Stimulated activated CD4-positive, alpha-beta T cell treated with anti-CD3 and anti-CD28 coated beads, Interleukin-12 subunit alpha, Interleukin-12 subunit beta, amount 100 ng/mL, for 4 hours (primary cell): ENCODE measurements around the gene AREL1.

Source experiments
- DNase-seq: peaks from one replicate; pipeline ENCODE4 v3.0.0-alpha.2; 2020

Gene AREL1

GRCh38 chr14:74658535-74659131 lies 54.2 kb downstream of the AREL1 start:
- DNase-seq = no peak

- DNase-seq = no peak
These were observed 55.9 kb downstream of the AREL1 start for GRCh38 chr14:74656964-74657363.

GRCh38 chr14:74655599-74656395 lies 57.1 kb downstream of the AREL1 start:
- no peak for DNase-seq

GRCh38 chr14:74654931-74655330 lies 57.9 kb downstream of the AREL1 start:
- no peak for DNase-seq

GRCh38 chr14:74653386-74654138 lies 59.3 kb downstream of the AREL1 start:
- DNase-seq = no peak

GRCh38 chr14:74652541-74652940 lies 60.3 kb downstream of the AREL1 start:
- no peak for DNase-seq

GRCh38 chr14:74650927-74651686 lies 61.8 kb downstream of the AREL1 start:
- DNase-seq = no peak

GRCh38 chr14:74649673-74650072 lies 63.2 kb downstream of the AREL1 start:
- DNase-seq = no peak

- no peak for DNase-seq
These were observed 63.7 kb downstream of the AREL1 start for GRCh38 chr14:74649167-74649566.

- DNase-seq = no peak
These were observed 64.3 kb downstream of the AREL1 start for GRCh38 chr14:74648601-74649000.

- no peak for DNase-seq
These were observed 65.0 kb downstream of the AREL1 start for GRCh38 chr14:74647678-74648461.

- no peak for DNase-seq
These were observed 65.7 kb downstream of the AREL1 start for GRCh38 chr14:74647061-74647677.

- no peak for DNase-seq
These were observed 67.0 kb downstream of the AREL1 start for GRCh38 chr14:74645756-74646470.

- DNase-seq = no peak
These were observed 67.6 kb downstream of the AREL1 start for GRCh38 chr14:74645244-74645643.

- no peak for DNase-seq
These were observed 71.1 kb downstream of the AREL1 start for GRCh38 chr14:74641601-74642391.

- DNase-seq = no peak
These were observed 73.9 kb downstream of the AREL1 start for GRCh38 chr14:74638966-74639365.

GRCh38 chr14:74638066-74638465 lies 74.8 kb downstream of the AREL1 start:
- no peak for DNase-seq

- DNase-seq = no peak
These were observed 75.7 kb downstream of the AREL1 start for GRCh38 chr14:74637178-74637550.

GRCh38 chr14:74636424-74637177 lies 76.3 kb downstream of the AREL1 start:
- no peak for DNase-seq

- no peak for DNase-seq
These were observed 77.0 kb downstream of the AREL1 start for GRCh38 chr14:74635847-74636246.
